WTC11 (cell line): ENCODE results near the gene UPF1. TPM values are rescaled to one million over a fixed set of nuclear protein-coding genes. Genes with fewer than 3 reads are reported as not detected.

ENCODE experiments used
- ATAC-seq: fragments of 200-7000 bp; cut with Tn5 transposase; 2 replicates; pipeline ENCODE4 v1.10.0; 2021; ENCODE audit warnings: mild to moderate bottlenecking, moderate library complexity
- CTCF ChIA-PET: fragments of 300-600 bp; sonication (Branson Sonifier 250); formaldehyde crosslinking; loops from one replicate; lab custom pipeline; 2021; ENCODE audit warnings: antibody characterized with exemption; lab: Charles Lee
- POLR2A ChIA-PET: fragments of 350-600 bp; sonication (Branson Sonifier 250); formaldehyde crosslinking; loops from one replicate; lab custom pipeline; 2021; ENCODE audit warnings: antibody characterized with exemption; lab: Charles Lee
- DNase-seq: peaks from one replicate; pipeline ENCODE4 v3.0.0; 2021; ENCODE audit warnings: low spot score
- H3K27ac Mint-ChIP-seq: 2 replicates; pipeline ENCODE4 v1.8.0; 2021; ENCODE audit warnings: mixed read lengths
- H3K27me3 Mint-ChIP-seq: 2 replicates; pipeline ENCODE4 v1.8.0; 2021; ENCODE audit warnings: low read depth, mild to moderate bottlenecking, moderate library complexity, mixed read lengths
- H3K36me3 Mint-ChIP-seq: 2 replicates; pipeline ENCODE4 v1.8.0; 2021; ENCODE audit warnings: mixed read lengths
- H3K4me1 Mint-ChIP-seq: 2 replicates; pipeline ENCODE4 v1.8.0; 2022; ENCODE audit warnings: mixed read lengths
- H3K4me3 Mint-ChIP-seq: 2 replicates; pipeline ENCODE4 v1.8.0; 2021; ENCODE audit warnings: mild to moderate bottlenecking, moderate library complexity, mixed read lengths
- H3K9me3 Mint-ChIP-seq: 2 replicates; pipeline ENCODE4 v1.8.0; 2021; ENCODE audit warnings: mixed read lengths
- CDX4 ChIP-seq: fragments of 250-450 bp; sonication (Bioruptor Pico); IDR thresholded peaks from 2 replicates; pipeline ENCODE4 v1.9.0; 2021; ENCODE audit warnings: moderate library complexity, mild to moderate bottlenecking, inconsistent platforms, borderline replicate concordance
- CREB1 ChIP-seq: sonication (generic); formaldehyde crosslinking; IDR thresholded peaks from 2 replicates; pipeline ENCODE4 v1.8.0; 2023; ENCODE audit warnings: mild to moderate bottlenecking, missing genetic modification reagents
- CREM ChIP-seq: sonication (generic); formaldehyde crosslinking; IDR thresholded peaks from 2 replicates; pipeline ENCODE4 v1.8.1; 2022; ENCODE audit warnings: mild to moderate bottlenecking, missing genetic modification reagents, moderate library complexity
- E2F1 ChIP-seq: sonication (generic); formaldehyde crosslinking; IDR thresholded peaks from 2 replicates; pipeline ENCODE4 v1.8.0; 2022; ENCODE audit warnings: mild to moderate bottlenecking, missing genetic modification reagents
- E2F4 ChIP-seq: sonication (generic); formaldehyde crosslinking; IDR thresholded peaks from 2 replicates; pipeline ENCODE4 v1.8.1; 2022; ENCODE audit warnings: low read depth, mild to moderate bottlenecking, moderate library complexity, missing genetic modification reagents, borderline replicate concordance
- E2F5 ChIP-seq: sonication (generic); formaldehyde crosslinking; IDR thresholded peaks from 2 replicates; pipeline ENCODE4 v1.8.1; 2022; ENCODE audit warnings: mild to moderate bottlenecking, moderate library complexity, missing genetic modification reagents
- FOXJ3 ChIP-seq: sonication (generic); formaldehyde crosslinking; IDR thresholded peaks from 2 replicates; pipeline ENCODE4 v1.9.0; 2021; ENCODE audit warnings: missing genetic modification reagents, mild to moderate bottlenecking, borderline replicate concordance
- FOXK1 ChIP-seq: sonication (generic); formaldehyde crosslinking; IDR thresholded peaks from 2 replicates; pipeline ENCODE4 v1.8.0; 2022; ENCODE audit warnings: mild to moderate bottlenecking, moderate library complexity, missing genetic modification reagents
- FOXP1 ChIP-seq: sonication (generic); formaldehyde crosslinking; IDR thresholded peaks from 2 replicates; pipeline ENCODE4 v1.8.0; 2022; ENCODE audit warnings: missing genetic modification reagents, mild to moderate bottlenecking, moderate library complexity, borderline replicate concordance
- HMGXB4 ChIP-seq: sonication (generic); formaldehyde crosslinking; IDR thresholded peaks from 2 replicates; pipeline ENCODE4 v1.8.1; 2023; ENCODE audit warnings: mild to moderate bottlenecking, moderate library complexity, missing genetic modification reagents
- KAT7 ChIP-seq: sonication (generic); formaldehyde crosslinking; IDR thresholded peaks from 2 replicates; pipeline ENCODE4 v1.8.1; 2023; ENCODE audit warnings: missing genetic modification reagents, mild to moderate bottlenecking, borderline replicate concordance
- MLX ChIP-seq: sonication (generic); formaldehyde crosslinking; IDR thresholded peaks from 2 replicates; pipeline ENCODE4 v1.8.1; 2023; ENCODE audit warnings: mild to moderate bottlenecking, missing genetic modification reagents, moderate library complexity
- NR1H2 ChIP-seq: sonication (generic); formaldehyde crosslinking; IDR thresholded peaks from 2 replicates; pipeline ENCODE4 v1.9.0; 2021; ENCODE audit warnings: mild to moderate bottlenecking, moderate library complexity, missing genetic modification reagents
- NR2C2 ChIP-seq: sonication (generic); formaldehyde crosslinking; IDR thresholded peaks from 2 replicates; pipeline ENCODE4 v1.8.0; 2022; ENCODE audit warnings: mild to moderate bottlenecking, missing genetic modification reagents
- RORB ChIP-seq: fragments of 250-450 bp; sonication (Bioruptor Pico); IDR thresholded peaks from 2 replicates; pipeline ENCODE4 v1.9.0; 2021; ENCODE audit warnings: mild to moderate bottlenecking
- SP1 ChIP-seq: sonication (generic); formaldehyde crosslinking; conservative IDR thresholded peaks from 2 replicates; pipeline ENCODE4 v1.8.1; 2022; ENCODE audit warnings: missing genetic modification reagents
- TEAD1 ChIP-seq: sonication (generic); formaldehyde crosslinking; IDR thresholded peaks from 2 replicates; pipeline ENCODE4 v1.8.0; 2022; ENCODE audit warnings: mild to moderate bottlenecking, missing genetic modification reagents
- ZNF121 ChIP-seq: sonication (generic); formaldehyde crosslinking; IDR thresholded peaks from 2 replicates; pipeline ENCODE4 v1.8.0; 2023; ENCODE audit warnings: missing genetic modification reagents
- ZNF138 ChIP-seq: sonication (generic); formaldehyde crosslinking; conservative IDR thresholded peaks from 2 replicates; pipeline ENCODE4 v1.8.1; 2022; ENCODE audit warnings: mild to moderate bottlenecking, moderate library complexity, missing genetic modification reagents
- ZNF396 ChIP-seq: fragments of 250-450 bp; sonication (Bioruptor Pico); IDR thresholded peaks from 2 replicates; pipeline ENCODE4 v1.8.0; 2021; ENCODE audit warnings: mild to moderate bottlenecking, moderate library complexity, borderline replicate concordance
- ZNF416 ChIP-seq: fragments of 250-450 bp; sonication (Bioruptor Pico); IDR thresholded peaks from 2 replicates; pipeline ENCODE4 v1.9.0; 2021; ENCODE audit warnings: mild to moderate bottlenecking, inconsistent platforms
- ZNF512 ChIP-seq: sonication (generic); formaldehyde crosslinking; IDR thresholded peaks from 2 replicates; pipeline ENCODE4 v1.8.1; 2022; ENCODE audit warnings: missing genetic modification reagents, borderline replicate concordance
- total RNA-seq: library from RNA; stranded (reverse); gene quantifications from 3 replicates; pipeline ENCODE4 v1.2.3, GENCODE V29; 2021

Gene UPF1
- total RNA-seq, 1 experiment from 2014 or later = 82.5 TPM

GRCh38 chr19:18878058-18878797 lies 46.5 kb downstream of the UPF1 start (continued):
- no peak for TF ChIP-seq HMGXB4 (CRISPR knock-in tag)
- no peak for TF ChIP-seq TEAD1 (CRISPR knock-in tag)
- no peak for TF ChIP-seq ZNF416 (CRISPR knock-in tag)
- no peak for TF ChIP-seq CREB1 (CRISPR knock-in tag)

- TF ChIP-seq FOXK1 = no peak
- no peak for TF ChIP-seq ZNF138 (CRISPR knock-in tag)
- no peak for TF ChIP-seq CDX4
- no peak for TF ChIP-seq NR1H2 (CRISPR knock-in tag)
- no peak for TF ChIP-seq E2F4
- no peak for TF ChIP-seq E2F5 (CRISPR knock-in tag)
- no peak for TF ChIP-seq NR2C2
- no peak for TF ChIP-seq MLX (CRISPR knock-in tag)
- no peak for TF ChIP-seq FOXP1
- no peak for TF ChIP-seq SP1 (CRISPR knock-in tag)
- TF ChIP-seq RORB (CRISPR knock-in tag) = no peak
- TF ChIP-seq CREM (CRISPR knock-in tag) = no peak
- no peak for TF ChIP-seq E2F1 (CRISPR knock-in tag)
- no peak for TF ChIP-seq ZNF121 (CRISPR knock-in tag)
- TF ChIP-seq KAT7 (CRISPR knock-in tag) = no peak
- no peak for TF ChIP-seq ZNF512
- no peak for TF ChIP-seq ZNF396 (CRISPR knock-in tag)
- TF ChIP-seq FOXJ3 = no peak
- TF ChIP-seq, all 79 proteins: peak for 0
- Mint-ChIP-seq H3K4me1 (no peaks in the 10 kb centered on the region), H3K9me3 (peaks cover 5% of the 10 kb centered on the region), H3K27me3 (peaks cover 4% of the 10 kb centered on the region), H3K4me3 (no peak overlapping the region), H3K36me3 (peaks cover 37% of the 10 kb centered on the region), H3K27ac (no peak overlapping the region)
- POLR2A ChIA-PET = interaction anchor here (1.2 kb wide), 1 partner anchor 40 kb away, joined by 4 read pairs; the partner anchor contains the start of genes COPE and DDX49
- peak; percentile 60 for DNase-seq
- CTCF ChIA-PET = interaction anchor here (0.5 to 1.9 kb wide), 8 partner anchors 12 to 308 kb away, joined by 3 to 12 read pairs (median 4); no protein-coding TSS in a partner anchor
- ATAC-seq = peak; percentile 52
Measured at GRCh38 chr19:18878858-18879578, 47.3 kb downstream of the UPF1 start.
